ENCODE measurements around the gene BICDL2.

- TF ChIP-seq, protein P1, sequence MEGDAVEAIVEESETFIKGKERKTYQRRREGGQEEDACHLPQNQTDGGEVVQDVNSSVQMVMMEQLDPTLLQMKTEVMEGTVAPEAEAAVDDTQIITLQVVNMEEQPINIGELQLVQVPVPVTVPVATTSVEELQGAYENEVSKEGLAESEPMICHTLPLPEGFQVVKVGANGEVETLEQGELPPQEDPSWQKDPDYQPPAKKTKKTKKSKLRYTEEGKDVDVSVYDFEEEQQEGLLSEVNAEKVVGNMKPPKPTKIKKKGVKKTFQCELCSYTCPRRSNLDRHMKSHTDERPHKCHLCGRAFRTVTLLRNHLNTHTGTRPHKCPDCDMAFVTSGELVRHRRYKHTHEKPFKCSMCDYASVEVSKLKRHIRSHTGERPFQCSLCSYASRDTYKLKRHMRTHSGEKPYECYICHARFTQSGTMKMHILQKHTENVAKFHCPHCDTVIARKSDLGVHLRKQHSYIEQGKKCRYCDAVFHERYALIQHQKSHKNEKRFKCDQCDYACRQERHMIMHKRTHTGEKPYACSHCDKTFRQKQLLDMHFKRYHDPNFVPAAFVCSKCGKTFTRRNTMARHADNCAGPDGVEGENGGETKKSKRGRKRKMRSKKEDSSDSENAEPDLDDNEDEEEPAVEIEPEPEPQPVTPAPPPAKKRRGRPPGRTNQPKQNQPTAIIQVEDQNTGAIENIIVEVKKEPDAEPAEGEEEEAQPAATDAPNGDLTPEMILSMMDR (IDR thresholded peaks at IDR 0.05; ENCODE audit: control extremely low read depth in 1 of 3, insufficient read depth in 1 of 3, low read depth in 1 of 3, low read length in 3 of 3), result no peak
- no peak for TF ChIP-seq JUN (IDR thresholded peaks at IDR 0.05; ENCODE audit: low read depth, low read length)
- 0 out of 2 replicates have a peak, but pooled peaks have one; percentile 19 for TF ChIP-seq ATF2 (IDR thresholded peaks at IDR 0.05; ENCODE audit: low read length)
- no peak for TF ChIP-seq POLR2A (IDR thresholded peaks at IDR 0.05; ENCODE audit: control extremely low read depth in 1 of 2, low read depth in 2 of 2, low read length in 2 of 2)
- TF ChIP-seq MAX (IDR thresholded peaks at IDR 0.05), result no peak
These were observed at the start of gene BICDL2 for GRCh38 chr16:3036726-3037315.

All from H1 (cell line).